Measurements from ENCODE around the gene SOS1.
A peak's percentile ranks its signal among the peaks of the same experiment; 100 is the strongest.

Gene SOS1

GRCh38 chr2:39136799-39137198 lies 15.9 kb upstream of the SOS1 start:
- no peak overlapping the region for H3K4me3 ChIP-seq (ENCODE audit: low read depth, low read length)
- no peak for TF ChIP-seq CTCF (IDR thresholded peaks at IDR 0.05; ENCODE audit: control insufficient read depth, extremely low read depth, insufficient read depth)
- no peak for DNase-seq (ENCODE audit: low read depth)

- no peak for TF ChIP-seq CTCF (IDR thresholded peaks at IDR 0.05; ENCODE audit: control insufficient read depth, extremely low read depth, insufficient read depth)
- H3K4me3 ChIP-seq (ENCODE audit: low read depth, low read length) = no peak overlapping the region
- no peak for DNase-seq (ENCODE audit: low read depth)
Observed at GRCh38 chr2:39135690-39136259, 14.9 kb upstream of the SOS1 start.

- no peak for DNase-seq (ENCODE audit: low read depth)
- no peak for TF ChIP-seq CTCF (IDR thresholded peaks at IDR 0.05; ENCODE audit: control insufficient read depth, extremely low read depth, insufficient read depth)
- no peak overlapping the region for H3K4me3 ChIP-seq (ENCODE audit: low read depth, low read length)
Observed at GRCh38 chr2:39133215-39133851, 12.5 kb upstream of the SOS1 start.

GRCh38 chr2:39128919-39129391 lies 8.1 kb upstream of the SOS1 start:
- DNase-seq (ENCODE audit: low read depth) = no peak
- TF ChIP-seq CTCF (IDR thresholded peaks at IDR 0.05; ENCODE audit: control insufficient read depth, extremely low read depth, insufficient read depth) = no peak
- no peak overlapping the region for H3K4me3 ChIP-seq (ENCODE audit: low read depth, low read length)

GRCh38 chr2:39127973-39128372 lies 7.1 kb upstream of the SOS1 start:
- no peak for TF ChIP-seq CTCF (IDR thresholded peaks at IDR 0.05; ENCODE audit: control insufficient read depth, extremely low read depth, insufficient read depth)
- H3K4me3 ChIP-seq (ENCODE audit: low read depth, low read length) = no peak overlapping the region
- DNase-seq (ENCODE audit: low read depth) = no peak

- no peak for TF ChIP-seq CTCF (IDR thresholded peaks at IDR 0.05; ENCODE audit: control insufficient read depth, extremely low read depth, insufficient read depth)
- peak overlapping the region; percentile 84 for H3K4me3 ChIP-seq (ENCODE audit: low read depth, low read length)
- no peak for DNase-seq (ENCODE audit: low read depth)
Observed at GRCh38 chr2:39124746-39125057, 3.9 kb upstream of the SOS1 start.

All from LNCaP clone FGC (cell line).